HL-60 (cell line): ENCODE measurements around the gene AOPEP.
"Not testable (repeated sequence)": the region's sequence is repeated elsewhere in the genome, so short reads cannot be mapped to it uniquely, and the experiment has no call there.

Experiments
- DNase-seq, 2 experiments: peaks; one replicate each; pipeline ENCODE4 v3.0.0-alpha.2; 2010 to 2020; ENCODE audit warnings: low read depth in 1 of 2, low spot score in 1 of 2
- H3K27ac ChIP-seq: fragments of 250-450 bp; sonication (Bioruptor Pico); replicated peaks from 2 replicates; pipeline ENCODE4 v1.5.1; 2020; ENCODE audit warnings: mild to moderate bottlenecking, moderate library complexity
- H3K27me3 ChIP-seq: fragments of 250-450 bp; sonication (Bioruptor Pico); 2 replicates; pipeline ENCODE4 v1.5.1; 2021; ENCODE audit warnings: mild to moderate bottlenecking, moderate library complexity; ENCODE audit not compliant: insufficient read depth, poor library complexity, severe bottlenecking
- H3K4me3 ChIP-seq: replicated peaks from 2 replicates; pipeline ENCODE4 v1.5.1; 2011; ENCODE audit warnings: mild to moderate bottlenecking, control low read depth, low read length; ENCODE audit not compliant: insufficient read depth
- GABPA ChIP-seq: IDR thresholded peaks from 2 replicates; pipeline ENCODE4 v1.6.1; 2012; ENCODE audit warnings: low read depth
- POLR2AphosphoS5 ChIP-seq: IDR thresholded peaks from 2 replicates; pipeline ENCODE4 v1.6.1; 2012; ENCODE audit warnings: low read depth
- SPI1 ChIP-seq: IDR thresholded peaks from 2 replicates; pipeline ENCODE4 v1.6.1; 2012; ENCODE audit warnings: low read depth, mild to moderate bottlenecking, borderline replicate concordance
- TF ChIP-seq, protein P1 (sequence below): IDR thresholded peaks from 2 replicates; pipeline ENCODE4 v1.6.1; 2012; ENCODE audit warnings: low read depth; ENCODE audit not compliant: insufficient replicate concordance
- TF ChIP-seq, protein P2 (sequence below): IDR thresholded peaks from one replicate; pipeline ENCODE4 v1.5.1; 2011; ENCODE audit warnings: low read length, control low read depth, inconsistent platforms; ENCODE audit not compliant: insufficient read depth

Gene AOPEP

DNA sequence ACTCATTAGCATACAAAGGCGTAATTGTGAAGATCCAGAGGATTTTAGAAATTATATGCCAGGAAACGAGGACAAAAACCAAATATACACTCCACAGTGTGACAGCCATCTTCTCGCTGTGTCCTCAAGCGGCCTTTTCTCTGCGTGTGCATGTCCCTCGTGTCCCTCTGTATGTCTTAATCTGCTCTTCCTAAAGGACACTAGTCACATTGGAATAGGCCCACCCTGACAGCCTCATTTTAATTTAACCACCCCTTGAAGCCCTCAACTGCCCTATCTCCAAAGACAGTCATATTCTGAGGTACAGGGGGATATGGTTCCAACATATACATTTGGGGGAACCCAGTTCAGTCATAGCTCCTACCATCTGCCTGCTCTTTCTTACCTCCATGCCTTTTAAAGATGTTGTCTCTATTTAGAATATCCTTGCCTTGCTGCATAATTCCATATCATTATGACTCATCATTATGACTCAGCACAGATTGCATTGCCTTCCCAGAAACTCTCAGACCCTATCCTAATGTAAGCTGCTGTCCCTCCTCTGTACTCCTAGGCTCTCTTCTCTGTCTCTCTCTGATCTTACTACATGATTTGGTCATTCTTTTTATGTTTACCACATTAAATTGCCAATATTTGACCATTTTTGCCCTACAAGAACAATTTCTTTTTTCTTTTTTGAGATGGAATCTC lies 210.9 kb downstream of the AOPEP start:
- Histone ChIP-seq H3K4me3 (no peak overlapping the region), H3K27me3 (no peaks in the 10 kb centered on the region), H3K27ac (no peak overlapping the region)
- TF ChIP-seq, protein P1, sequence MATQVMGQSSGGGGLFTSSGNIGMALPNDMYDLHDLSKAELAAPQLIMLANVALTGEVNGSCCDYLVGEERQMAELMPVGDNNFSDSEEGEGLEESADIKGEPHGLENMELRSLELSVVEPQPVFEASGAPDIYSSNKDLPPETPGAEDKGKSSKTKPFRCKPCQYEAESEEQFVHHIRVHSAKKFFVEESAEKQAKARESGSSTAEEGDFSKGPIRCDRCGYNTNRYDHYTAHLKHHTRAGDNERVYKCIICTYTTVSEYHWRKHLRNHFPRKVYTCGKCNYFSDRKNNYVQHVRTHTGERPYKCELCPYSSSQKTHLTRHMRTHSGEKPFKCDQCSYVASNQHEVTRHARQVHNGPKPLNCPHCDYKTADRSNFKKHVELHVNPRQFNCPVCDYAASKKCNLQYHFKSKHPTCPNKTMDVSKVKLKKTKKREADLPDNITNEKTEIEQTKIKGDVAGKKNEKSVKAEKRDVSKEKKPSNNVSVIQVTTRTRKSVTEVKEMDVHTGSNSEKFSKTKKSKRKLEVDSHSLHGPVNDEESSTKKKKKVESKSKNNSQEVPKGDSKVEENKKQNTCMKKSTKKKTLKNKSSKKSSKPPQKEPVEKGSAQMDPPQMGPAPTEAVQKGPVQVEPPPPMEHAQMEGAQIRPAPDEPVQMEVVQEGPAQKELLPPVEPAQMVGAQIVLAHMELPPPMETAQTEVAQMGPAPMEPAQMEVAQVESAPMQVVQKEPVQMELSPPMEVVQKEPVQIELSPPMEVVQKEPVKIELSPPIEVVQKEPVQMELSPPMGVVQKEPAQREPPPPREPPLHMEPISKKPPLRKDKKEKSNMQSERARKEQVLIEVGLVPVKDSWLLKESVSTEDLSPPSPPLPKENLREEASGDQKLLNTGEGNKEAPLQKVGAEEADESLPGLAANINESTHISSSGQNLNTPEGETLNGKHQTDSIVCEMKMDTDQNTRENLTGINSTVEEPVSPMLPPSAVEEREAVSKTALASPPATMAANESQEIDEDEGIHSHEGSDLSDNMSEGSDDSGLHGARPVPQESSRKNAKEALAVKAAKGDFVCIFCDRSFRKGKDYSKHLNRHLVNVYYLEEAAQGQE = no peak
- TF ChIP-seq SPI1 (no peak), POLR2AphosphoS5 (no peak), GABPA (no peak)
- TF ChIP-seq, protein P2, sequence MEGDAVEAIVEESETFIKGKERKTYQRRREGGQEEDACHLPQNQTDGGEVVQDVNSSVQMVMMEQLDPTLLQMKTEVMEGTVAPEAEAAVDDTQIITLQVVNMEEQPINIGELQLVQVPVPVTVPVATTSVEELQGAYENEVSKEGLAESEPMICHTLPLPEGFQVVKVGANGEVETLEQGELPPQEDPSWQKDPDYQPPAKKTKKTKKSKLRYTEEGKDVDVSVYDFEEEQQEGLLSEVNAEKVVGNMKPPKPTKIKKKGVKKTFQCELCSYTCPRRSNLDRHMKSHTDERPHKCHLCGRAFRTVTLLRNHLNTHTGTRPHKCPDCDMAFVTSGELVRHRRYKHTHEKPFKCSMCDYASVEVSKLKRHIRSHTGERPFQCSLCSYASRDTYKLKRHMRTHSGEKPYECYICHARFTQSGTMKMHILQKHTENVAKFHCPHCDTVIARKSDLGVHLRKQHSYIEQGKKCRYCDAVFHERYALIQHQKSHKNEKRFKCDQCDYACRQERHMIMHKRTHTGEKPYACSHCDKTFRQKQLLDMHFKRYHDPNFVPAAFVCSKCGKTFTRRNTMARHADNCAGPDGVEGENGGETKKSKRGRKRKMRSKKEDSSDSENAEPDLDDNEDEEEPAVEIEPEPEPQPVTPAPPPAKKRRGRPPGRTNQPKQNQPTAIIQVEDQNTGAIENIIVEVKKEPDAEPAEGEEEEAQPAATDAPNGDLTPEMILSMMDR = no peak
- no peak for DNase-seq

DNA sequence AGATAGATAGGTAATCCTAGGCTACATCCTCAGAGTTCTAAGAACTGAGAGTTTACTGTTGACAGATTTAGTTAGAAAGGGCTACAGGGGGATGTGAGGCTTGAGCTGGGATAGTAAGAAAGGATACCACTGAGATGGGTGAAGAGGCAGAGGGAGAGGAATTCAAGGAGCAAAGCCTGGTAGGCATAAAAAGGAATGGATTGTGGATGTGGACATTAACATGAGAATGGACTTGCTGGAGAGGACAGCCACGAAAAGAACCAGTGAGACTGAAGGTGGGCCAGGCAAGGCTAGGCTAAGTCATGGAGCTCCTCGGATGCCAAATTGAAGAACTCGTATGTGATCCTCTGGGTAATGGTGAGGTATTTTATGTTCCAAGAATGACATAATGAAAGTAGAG lies 211.9 kb downstream of the AOPEP start:
- H3K4me3 ChIP-seq = no peak overlapping the region
- H3K27ac ChIP-seq = no peak overlapping the region

DNA sequence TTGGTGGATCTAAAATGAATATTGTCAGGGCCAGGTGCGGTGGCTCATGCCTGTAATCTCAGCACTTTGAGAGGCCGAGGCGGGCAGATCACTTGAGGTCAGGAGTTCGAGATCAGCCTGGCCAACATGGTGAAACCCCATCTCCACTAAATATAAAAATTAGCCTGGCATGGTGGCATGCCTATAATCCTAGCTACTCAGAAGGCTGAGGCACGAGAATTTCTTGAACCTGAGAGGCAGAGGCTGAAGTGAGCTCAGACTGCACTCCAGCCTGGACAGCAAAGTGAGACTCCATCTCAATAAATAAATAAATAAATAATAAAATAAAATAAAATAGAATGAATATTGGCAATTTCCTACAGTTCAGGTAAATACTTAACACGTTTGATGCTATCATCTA lies 213.8 kb downstream of the AOPEP start:
- DNase-seq, H3K27ac ChIP-seq, H3K27me3 ChIP-seq, H3K4me3 ChIP-seq: not testable (repeated sequence)

More for the DNA sequence above, 211.9 kb downstream of the AOPEP start:
- DNase-seq = no peak
- no peaks in the 10 kb centered on the region for H3K27me3 ChIP-seq
- TF ChIP-seq POLR2AphosphoS5 (no peak), GABPA (no peak), SPI1 (no peak)
- TF ChIP-seq, protein P2 = no peak
- TF ChIP-seq, protein P1 = no peak

DNA sequence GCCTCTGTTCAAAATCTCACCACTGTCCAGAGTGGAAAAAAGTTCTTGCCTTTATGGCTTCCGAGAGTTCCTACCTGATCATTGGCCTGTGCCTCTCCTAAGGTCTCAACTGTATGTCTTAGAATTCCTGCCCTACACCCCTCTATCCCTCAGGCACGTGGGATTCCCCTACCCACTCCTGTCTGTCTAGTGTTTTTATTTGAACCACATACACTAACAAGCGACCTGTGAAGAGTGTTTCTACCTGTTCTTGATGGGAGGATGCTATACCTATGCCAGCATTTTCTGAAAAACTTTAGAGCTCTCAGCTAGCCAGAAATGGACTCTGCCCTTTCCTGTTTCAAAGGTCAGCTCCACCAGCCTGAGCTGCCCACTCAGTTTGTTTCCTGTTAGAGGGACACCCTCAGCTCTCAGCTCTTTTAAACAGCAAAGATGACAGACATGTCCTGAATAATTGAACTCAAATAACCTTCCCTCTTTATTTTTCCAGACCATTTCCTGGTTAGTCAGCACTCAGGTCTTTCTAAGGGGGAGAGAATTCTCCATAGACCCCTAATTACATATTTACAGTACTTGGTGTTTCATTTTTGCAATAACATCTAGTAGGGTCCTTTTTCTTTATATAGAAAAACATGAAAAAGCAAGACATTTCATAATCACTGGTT lies 214.8 kb downstream of the AOPEP start:
- DNase-seq = no peak
- H3K4me3 ChIP-seq = no peak overlapping the region
- H3K27ac ChIP-seq = no peak overlapping the region
- no peaks in the 10 kb centered on the region for H3K27me3 ChIP-seq
- TF ChIP-seq GABPA (no peak), SPI1 (no peak), POLR2AphosphoS5 (no peak)
- TF ChIP-seq, protein P2 = no peak
- TF ChIP-seq, protein P1 = no peak
